HG03135 (cell line): ENCODE data around the gene TMEM200A.

Experiments used
- ATAC-seq: cut with Tn5 transposase; IDR thresholded peaks from one replicate; pipeline ENCODE4 v1.9.1; 2021; ENCODE audit warnings: mild to moderate bottlenecking, moderate library complexity; ENCODE audit not compliant: unreplicated experiment

The TMEM200A gene

DNA sequence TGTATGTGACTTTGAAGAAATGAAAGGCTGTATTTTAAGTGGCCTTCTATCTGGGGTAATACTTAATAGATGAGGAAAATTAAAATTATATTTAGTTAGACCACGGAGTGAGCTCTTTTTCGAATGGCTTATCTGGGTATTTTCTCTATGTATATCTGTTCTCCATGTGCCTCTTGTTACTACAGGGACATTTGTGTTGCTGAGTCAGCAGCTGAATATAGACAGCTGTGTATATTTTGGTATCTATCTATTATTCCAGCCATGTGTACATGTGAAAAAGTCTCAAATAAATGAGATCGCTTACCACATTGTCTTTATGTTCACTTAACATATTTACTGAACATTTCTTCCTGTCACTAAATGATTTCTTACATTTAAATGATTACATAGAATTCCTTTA, 57.2 kb downstream of the TMEM200A start:
- ATAC-seq = no peak

GRCh38 chr6:130424710-130425109, 58.9 kb downstream of the TMEM200A start:
- ATAC-seq = no peak

DNA sequence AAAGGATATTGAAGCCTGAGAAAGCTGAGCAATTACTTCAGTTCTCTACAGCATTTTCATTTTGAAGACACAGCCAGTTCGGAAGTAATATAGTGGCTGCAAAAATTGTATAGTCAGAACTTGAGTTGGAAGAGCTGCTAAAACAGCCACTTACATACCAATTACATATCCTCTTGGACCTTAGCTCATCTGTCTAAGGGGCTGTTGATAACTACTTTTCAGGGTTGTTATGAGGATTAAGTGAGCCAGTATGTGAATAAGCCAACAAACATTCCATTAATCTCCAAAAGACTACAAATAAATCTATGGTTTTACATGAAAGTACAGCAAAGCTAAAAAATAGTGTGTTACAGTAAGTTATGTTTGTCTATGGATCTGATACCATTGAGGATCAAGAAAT, 59.7 kb downstream of the TMEM200A start:
- ATAC-seq = no peak

- ATAC-seq = no peak
These were observed 60.4 kb downstream of the TMEM200A start for GRCh38 chr6:130426066-130426721.

- no peak for ATAC-seq
These were observed 65.6 kb downstream of the TMEM200A start for GRCh38 chr6:130431346-130431852.

GRCh38 chr6:130432838-130433237, 67.0 kb downstream of the TMEM200A start:
- no peak for ATAC-seq

- no peak for ATAC-seq
These were observed 68.5 kb downstream of the TMEM200A start for GRCh38 chr6:130434174-130434873.

DNA sequence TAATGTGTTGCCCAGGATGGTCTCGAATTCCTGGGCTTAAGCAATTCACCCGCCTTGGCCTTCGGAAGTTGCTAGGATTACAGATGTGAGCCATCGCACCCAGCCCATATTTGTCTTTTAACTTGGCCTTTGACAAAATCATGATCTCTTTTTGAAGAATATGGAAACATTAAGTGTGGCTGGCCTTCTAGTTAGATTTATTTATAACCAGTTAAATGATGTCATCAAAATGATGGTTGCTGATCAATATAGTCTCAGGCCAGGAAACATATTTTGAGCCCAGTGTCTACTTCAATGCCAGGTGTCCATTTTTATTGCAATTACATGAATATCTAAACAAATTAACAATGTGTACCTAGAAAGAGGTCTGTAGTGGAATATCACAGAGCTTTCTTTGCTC, 69.4 kb downstream of the TMEM200A start:
- no peak for ATAC-seq

DNA sequence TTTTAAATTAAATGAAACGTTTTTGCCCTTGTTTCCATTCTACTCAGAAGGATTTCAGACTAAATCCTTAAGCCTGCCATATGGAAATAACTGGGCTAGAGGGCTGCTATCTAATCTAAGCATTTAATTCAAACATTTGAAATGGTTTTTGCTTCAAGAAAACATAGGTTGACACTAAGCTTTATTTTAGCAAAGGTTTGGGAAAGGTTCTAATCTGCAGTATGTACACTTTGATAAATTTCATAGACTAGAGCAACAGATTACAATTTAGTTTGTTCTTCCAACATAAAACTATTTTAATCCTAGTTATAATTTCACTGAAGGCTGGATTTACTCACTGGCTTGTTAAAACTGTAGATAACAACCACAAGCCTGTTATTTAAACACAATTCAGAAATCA, 72.1 kb downstream of the TMEM200A start:
- ATAC-seq = no peak

DNA sequence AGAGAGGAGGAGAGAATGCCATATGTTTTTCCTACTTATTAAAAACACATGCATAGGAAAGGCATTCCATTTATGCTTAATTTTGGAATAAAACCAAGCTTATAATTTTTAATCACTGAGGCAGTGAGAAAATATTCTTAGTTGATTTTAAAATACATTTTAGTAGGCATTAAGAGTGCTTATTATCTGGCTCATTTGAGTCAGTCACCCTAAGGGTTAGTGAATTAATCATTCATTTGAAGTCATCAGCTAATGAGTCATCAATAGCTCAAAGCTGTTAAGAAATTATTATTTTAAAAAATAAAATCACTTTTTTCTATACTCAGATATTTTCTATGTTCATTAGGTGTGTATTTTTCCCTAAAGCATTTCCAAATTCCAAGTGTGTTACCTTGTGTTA, 81.6 kb downstream of the TMEM200A start:
- ATAC-seq = no peak

DNA sequence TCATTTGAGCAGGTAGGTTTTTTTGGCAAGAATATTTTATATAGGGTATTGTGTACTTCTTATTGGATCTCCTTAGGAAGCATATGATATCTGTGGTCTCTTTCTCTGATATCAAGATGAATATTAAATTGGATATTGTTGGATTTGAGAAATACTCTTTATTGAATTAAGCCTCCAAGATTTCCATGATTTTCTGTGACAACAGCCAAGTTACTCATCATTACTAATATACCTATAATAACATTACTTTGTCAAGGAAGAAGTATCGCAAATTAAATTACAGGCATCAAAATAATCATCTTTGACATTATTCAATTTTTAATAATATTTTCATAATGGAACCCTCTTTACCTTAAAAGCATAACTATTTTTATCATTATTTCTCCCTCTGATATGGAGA, 86.5 kb downstream of the TMEM200A start:
- ATAC-seq = no peak

GRCh38 chr6:130453230-130453629, 87.4 kb downstream of the TMEM200A start:
- ATAC-seq = no peak

- no peak for ATAC-seq
These were observed 91.8 kb downstream of the TMEM200A start for GRCh38 chr6:130457605-130458004.

DNA sequence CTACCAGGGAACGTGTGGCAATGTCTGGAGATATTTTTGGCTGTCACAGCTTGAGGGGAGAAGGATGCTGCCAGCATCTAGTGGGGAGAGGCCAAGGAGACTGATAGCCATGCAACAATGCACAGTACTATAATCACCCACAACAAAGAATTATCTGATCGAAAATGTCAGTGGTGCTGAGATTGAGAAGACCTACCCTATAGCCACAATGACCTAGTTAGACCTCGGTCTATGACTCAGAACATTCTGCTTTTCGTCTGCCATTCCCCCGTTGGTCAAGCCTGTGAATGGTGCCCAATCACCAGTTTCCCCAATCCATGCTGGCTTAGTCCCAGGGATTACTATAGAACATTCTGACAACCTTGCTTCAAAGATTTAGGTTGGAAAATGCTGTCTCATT, 93.5 kb downstream of the TMEM200A start:
- no peak for ATAC-seq

DNA sequence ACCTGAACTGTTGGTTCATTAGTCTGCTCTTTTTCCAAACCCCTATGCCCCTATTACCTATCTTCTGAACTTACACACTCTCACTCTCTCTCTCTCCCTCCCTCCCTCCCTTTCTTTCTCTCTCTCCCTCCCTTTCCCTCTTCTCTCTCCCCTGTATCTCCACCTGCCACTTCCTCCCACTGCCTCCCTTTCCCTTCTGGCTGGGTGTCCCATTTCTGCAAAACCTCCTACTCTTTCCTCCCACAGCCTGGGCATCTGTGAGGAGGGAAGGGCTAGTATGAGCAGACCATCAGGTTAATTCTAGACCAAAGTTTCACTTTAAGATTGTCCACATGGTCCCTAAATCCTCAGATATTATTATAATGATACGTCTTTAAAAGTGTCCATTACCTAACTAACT, 95.1 kb downstream of the TMEM200A start:
- no peak for ATAC-seq

- ATAC-seq = no peak
These were observed 100.4 kb downstream of the TMEM200A start for GRCh38 chr6:130466052-130466747.

DNA sequence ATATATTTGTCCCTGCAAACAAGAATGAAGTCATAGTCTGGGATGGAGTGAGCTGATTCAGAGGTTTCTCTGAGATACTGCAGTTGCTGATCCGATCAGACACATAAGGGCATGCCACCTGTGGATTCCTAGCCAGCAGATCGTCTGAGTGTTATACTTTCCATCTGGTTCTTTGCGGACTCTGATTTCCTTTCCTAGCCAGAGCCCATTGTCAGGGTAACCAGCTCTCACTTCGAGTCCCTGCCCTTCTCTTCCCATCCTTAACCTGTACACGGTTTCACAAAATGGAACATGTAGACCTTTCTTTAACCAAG, 100.9 kb downstream of the TMEM200A start:
- ATAC-seq = no peak

- ATAC-seq = no peak
These were observed 101.6 kb downstream of the TMEM200A start for GRCh38 chr6:130467146-130468050.

GRCh38 chr6:130470766-130471165, 104.9 kb downstream of the TMEM200A start:
- ATAC-seq = no peak

DNA sequence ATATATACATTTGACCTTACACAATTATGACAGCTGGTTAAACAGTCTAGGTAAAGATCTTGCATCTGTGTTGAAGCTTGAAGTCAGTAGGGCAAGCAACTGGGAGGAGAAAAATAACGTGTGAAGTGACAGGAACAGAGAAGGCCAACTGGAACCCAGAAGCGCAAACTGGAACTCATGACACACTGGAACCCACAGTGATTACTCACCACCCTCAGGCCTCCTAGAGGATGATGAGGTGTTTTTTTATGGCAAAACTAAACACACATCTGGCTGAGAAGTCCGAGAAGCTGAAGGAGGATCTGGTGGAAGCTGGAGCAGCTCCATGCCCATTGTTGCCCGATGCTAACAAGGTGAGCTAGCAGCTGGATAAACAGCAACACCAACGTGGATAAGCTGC, 108.1 kb downstream of the TMEM200A start:
- no peak for ATAC-seq
